K562 (cell line): ENCODE results near the gene PSMC3IP. TPM values are rescaled to one million over a fixed set of nuclear protein-coding genes. Genes with fewer than 3 reads are reported as not detected.

ENCODE experiments used
- E2F3 ChIP-seq: fragments of 250-450 bp; sonication (Bioruptor Pico); IDR thresholded peaks from 2 replicates; pipeline ENCODE4 v1.4.0; 2020; ENCODE audit warnings: mild to moderate bottlenecking
- ETS1 ChIP-seq: conservative IDR thresholded peaks from 2 replicates; pipeline ENCODE4 v1.6.1; 2011; ENCODE audit warnings: low read depth, mild to moderate bottlenecking, low read length; ENCODE audit not compliant: control insufficient read depth
- GATA2 ChIP-seq: sonication (generic); formaldehyde crosslinking; IDR thresholded peaks from 2 replicates; pipeline ENCODE4 v1.4.0; 2020; ENCODE audit warnings: mild to moderate bottlenecking, missing genetic modification reagents
- GTF2B ChIP-seq: IDR thresholded peaks from 2 replicates; pipeline ENCODE4 v1.6.1; 2011; ENCODE audit not compliant: insufficient read length; ENCODE audit errors: extremely low read depth
- HMGN3 ChIP-seq: IDR thresholded peaks from 2 replicates; pipeline ENCODE4 v1.6.1; 2011; ENCODE audit warnings: borderline replicate concordance, low read depth, mild to moderate bottlenecking, mixed read lengths, low read length; ENCODE audit not compliant: insufficient read length; ENCODE audit errors: extremely low read depth
- HNRNPLL ChIP-seq: fragments of 200-400 bp; formaldehyde crosslinking; IDR thresholded peaks from 2 replicates; pipeline ENCODE4 v1.6.1; 2017; ENCODE audit warnings: low read length, low read depth, mild to moderate bottlenecking; ENCODE audit not compliant: poor library complexity, severe bottlenecking
- MXI1 ChIP-seq: IDR thresholded peaks from 2 replicates; pipeline ENCODE4 v1.6.1; 2011; ENCODE audit warnings: low read depth, mild to moderate bottlenecking, improper control_type of control experiment, low read length
- NFATC3 ChIP-seq: fragments of 450-650 bp; IDR thresholded peaks from 2 replicates; pipeline ENCODE4 v1.6.1; 2017; ENCODE audit warnings: mild to moderate bottlenecking
- NFE2L1 ChIP-seq: fragments of 450-650 bp; IDR thresholded peaks from 2 replicates; pipeline ENCODE4 v1.6.1; 2016; ENCODE audit warnings: missing genetic modification characterization, low read depth, mild to moderate bottlenecking, missing compliant biosample characterization, moderate library complexity, borderline replicate concordance
- NONO ChIP-seq, 2 experiments: fragments of 200-400 bp in 1 of 2; fragments of 450-650 bp in 1 of 2; formaldehyde crosslinking in 1 of 2; IDR thresholded peaks; 2 replicates each; pipeline ENCODE4 v1.6.1; 2017; ENCODE audit warnings: low read depth in 2 of 2, mild to moderate bottlenecking in 2 of 2, moderate library complexity in 2 of 2, low read length in 1 of 2
- NR0B1 ChIP-seq: fragments of 450-650 bp; IDR thresholded peaks from one replicate; pipeline ENCODE4 v1.6.1; 2018; ENCODE audit warnings: mild to moderate bottlenecking, moderate library complexity; ENCODE audit not compliant: partially characterized antibody
- POLR2AphosphoS2 ChIP-seq: IDR thresholded peaks from 2 replicates; pipeline ENCODE4 v1.6.1; 2012; ENCODE audit warnings: low read length, improper control_type of control experiment
- POLR2B ChIP-seq: fragments of 450-650 bp; IDR thresholded peaks from 2 replicates; pipeline ENCODE4 v1.6.1; 2018; ENCODE audit warnings: low read depth; ENCODE audit not compliant: partially characterized antibody
- RNF2 ChIP-seq: sonication (generic); IDR thresholded peaks from 2 replicates; pipeline ENCODE4 v1.6.1; 2016
- RREB1 ChIP-seq: fragments of 250-450 bp; sonication (Bioruptor Pico); IDR thresholded peaks from 2 replicates; pipeline ENCODE4 v1.4.0; 2020
- UBTF ChIP-seq, 2 experiments: IDR thresholded peaks; 2 replicates each; pipeline ENCODE4 v1.6.1; 2012; ENCODE audit warnings: improper control_type of control experiment in 2 of 2, low read depth in 2 of 2, low read length in 2 of 2, borderline replicate concordance in 1 of 2
- ZNF551 ChIP-seq: fragments of 250-450 bp; sonication (Bioruptor Pico); IDR thresholded peaks from 2 replicates; pipeline ENCODE4 v1.5.0; 2021; ENCODE audit warnings: mild to moderate bottlenecking, moderate library complexity
- polyA plus RNA-seq, 8 experiments: library from polyadenylated mRNA; depleted of rRNA in 4 of 8; stranded (reverse) in 5 of 8; unstranded in 3 of 8; fragments of >200 nt; fragmentation: Nextera tagmentation in 2 of 8; fragmentation: Illumina TruSeq in 1 of 8; extraction: Ambion mirVana in 2 of 8; extraction: Trizol in 1 of 8; gene quantifications; 2 replicates each; pipeline versions ENCODE4 v1.2.1 to v1.2.3, GENCODE V29; 2011 to 2014; ENCODE audit warnings: inconsistent platforms in 1 of 8, missing spikeins in 1 of 8
- total RNA-seq, 7 experiments: library from RNA; depleted of rRNA in 6 of 7; stranded (reverse); fragments of >200 nt in 6 of 7; fragmentation: Illumina TruSeq in 2 of 7; extraction: Trizol in 2 of 7; gene quantifications; 2 replicates each; pipeline versions ENCODE4 v1.2.1 to v1.2.3, GENCODE V29; 2011 to 2021; ENCODE audit warnings: low replicate concordance in 1 of 7

The PSMC3IP gene
- total and polyA plus RNA-seq, 9 of the 15 experiments (the other 6 are each of a cell fraction or from before 2014, with no cell fraction given) = 13.8 to 65.6 (median 32.8) TPM

GRCh38 chr17:42536048-42536371, 41.5 kb downstream of the PSMC3IP start, which contains the start of gene NAGLU (continued):
- TF ChIP-seq POLR2AphosphoS2 (no peak), NR0B1 (no peak), UBTF (IDR thresholded peaks at IDR 0.05; ENCODE audit: borderline replicate concordance in 1 of 2, low read depth in 2 of 2, low read length in 2 of 2) (peak in 1 of 2 experiments; percentile 7; a peak in 1 of 4 replicates), GATA2 (CRISPR knock-in tag) (no peak), ETS1 (no peak), RREB1 (CRISPR knock-in tag) (no peak), HNRNPLL (no peak), GTF2B (no peak), HMGN3 (peak; percentile 85), NONO (IDR thresholded peaks at IDR 0.05; ENCODE audit: low read depth in 2 of 2, low read length in 1 of 2) (no peak), RNF2 (no peak; the same call in 1 of the 2 replicates), POLR2B (no peak), E2F3 (CRISPR knock-in tag) (no peak), MXI1 (peak; percentile 53; the same call in 1 of the 2 replicates), NFE2L1 (tag) (no peak), NFATC3 (no peak), ZNF551 (CRISPR knock-in tag) (no peak)
